RWPE2 (cell line): ENCODE results near the gene CABS1.

Experiments
- ATAC-seq: fragments of 200-7000 bp; cut with Tn5 transposase; 3 replicates; pipeline ENCODE4 v1.9.1; 2021; ENCODE audit warnings: low read depth
- DNase-seq: peaks from one replicate; pipeline ENCODE4 v3.0.0-alpha.2; 2020; ENCODE audit warnings: low spot score
- H3K27ac ChIP-seq: fragments of 450-650 bp; 2 replicates; pipeline ENCODE4 v1.5.1; 2017; ENCODE audit warnings: mild to moderate bottlenecking; ENCODE audit not compliant: poor library complexity, severe bottlenecking
- H3K27me3 ChIP-seq: fragments of 250-450 bp; sonication (Bioruptor Pico); 2 replicates; pipeline ENCODE4 v1.5.1; 2021; ENCODE audit warnings: mild to moderate bottlenecking, moderate library complexity; ENCODE audit not compliant: insufficient read depth, poor library complexity, severe bottlenecking
- H3K36me3 ChIP-seq: fragments of 250-450 bp; sonication (Bioruptor Pico); 2 replicates; pipeline ENCODE4 v1.5.1; 2020; ENCODE audit warnings: low read depth, mild to moderate bottlenecking, moderate library complexity
- H3K4me1 ChIP-seq: fragments of 250-450 bp; sonication (Bioruptor Pico); 2 replicates; pipeline ENCODE4 v1.5.1; 2021; ENCODE audit warnings: mild to moderate bottlenecking, moderate library complexity; ENCODE audit not compliant: insufficient read depth, poor library complexity, severe bottlenecking
- H3K4me3 ChIP-seq: fragments of 250-450 bp; sonication (Bioruptor Pico); 2 replicates; pipeline ENCODE4 v1.5.1; 2021; ENCODE audit warnings: mild to moderate bottlenecking, moderate library complexity; ENCODE audit not compliant: severe bottlenecking
- H3K9me3 ChIP-seq: fragments of 250-450 bp; sonication (Bioruptor Pico); 2 replicates; pipeline ENCODE4 v1.5.1; 2021; ENCODE audit warnings: mild to moderate bottlenecking, moderate library complexity; ENCODE audit not compliant: severe bottlenecking
- TF ChIP-seq, protein P1 (sequence below): fragments of 450-650 bp; IDR thresholded peaks from one replicate; pipeline ENCODE4 v1.5.1; 2017; ENCODE audit warnings: mild to moderate bottlenecking, moderate library complexity; ENCODE audit not compliant: poor library complexity, severe bottlenecking

Gene CABS1

DNA sequence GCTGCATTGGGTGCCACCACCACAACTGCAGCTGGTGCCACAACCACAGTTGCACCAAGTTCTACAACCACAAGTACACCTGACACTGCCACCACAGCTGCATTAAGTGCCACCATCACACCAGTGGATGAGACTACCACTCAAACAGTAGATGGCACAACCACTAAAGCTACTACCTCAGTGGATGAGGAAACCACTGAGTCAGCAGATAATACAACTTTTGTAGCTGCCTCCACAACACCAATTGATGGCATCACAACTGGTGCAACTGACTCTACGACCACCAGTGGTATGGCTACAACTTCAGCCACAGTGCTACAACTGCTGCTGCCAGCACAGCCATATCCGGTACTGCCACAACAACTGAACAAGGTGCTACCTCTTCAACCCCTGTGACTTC, 35.1 kb upstream of the CABS1 start:
- Histone ChIP-seq H3K27me3 (no peaks in the 10 kb centered on the region), H3K36me3 (no peaks in the 10 kb centered on the region), H3K4me1 (no peaks in the 10 kb centered on the region), H3K9me3 (no peaks in the 10 kb centered on the region), H3K27ac (no peak overlapping the region), H3K4me3 (no peak overlapping the region)
- ATAC-seq (no peak), DNase-seq (no peak)
- TF ChIP-seq, protein P1, sequence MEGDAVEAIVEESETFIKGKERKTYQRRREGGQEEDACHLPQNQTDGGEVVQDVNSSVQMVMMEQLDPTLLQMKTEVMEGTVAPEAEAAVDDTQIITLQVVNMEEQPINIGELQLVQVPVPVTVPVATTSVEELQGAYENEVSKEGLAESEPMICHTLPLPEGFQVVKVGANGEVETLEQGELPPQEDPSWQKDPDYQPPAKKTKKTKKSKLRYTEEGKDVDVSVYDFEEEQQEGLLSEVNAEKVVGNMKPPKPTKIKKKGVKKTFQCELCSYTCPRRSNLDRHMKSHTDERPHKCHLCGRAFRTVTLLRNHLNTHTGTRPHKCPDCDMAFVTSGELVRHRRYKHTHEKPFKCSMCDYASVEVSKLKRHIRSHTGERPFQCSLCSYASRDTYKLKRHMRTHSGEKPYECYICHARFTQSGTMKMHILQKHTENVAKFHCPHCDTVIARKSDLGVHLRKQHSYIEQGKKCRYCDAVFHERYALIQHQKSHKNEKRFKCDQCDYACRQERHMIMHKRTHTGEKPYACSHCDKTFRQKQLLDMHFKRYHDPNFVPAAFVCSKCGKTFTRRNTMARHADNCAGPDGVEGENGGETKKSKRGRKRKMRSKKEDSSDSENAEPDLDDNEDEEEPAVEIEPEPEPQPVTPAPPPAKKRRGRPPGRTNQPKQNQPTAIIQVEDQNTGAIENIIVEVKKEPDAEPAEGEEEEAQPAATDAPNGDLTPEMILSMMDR: no peak

DNA sequence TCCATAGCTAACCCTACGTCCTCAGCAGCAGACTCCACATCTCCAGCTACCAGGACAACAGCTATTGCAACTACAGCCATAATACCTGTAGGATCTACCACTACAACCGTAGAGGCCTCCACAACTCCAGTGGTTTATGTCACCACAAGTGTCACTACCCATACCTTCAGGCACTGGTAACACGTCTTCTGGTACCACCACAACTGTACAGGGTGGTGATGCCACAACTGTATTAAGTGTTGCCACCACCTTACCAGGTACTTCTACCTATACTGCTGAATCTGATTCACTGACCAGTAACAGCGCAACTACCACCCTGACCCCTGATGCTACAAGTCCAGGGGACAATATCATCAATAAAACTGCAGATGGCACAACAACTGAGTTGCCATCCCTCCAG, 34.6 kb upstream of the CABS1 start:
- TF ChIP-seq, protein P1: no peak
- no peaks in the 10 kb centered on the region for H3K4me1 ChIP-seq
- no peaks in the 10 kb centered on the region for H3K27me3 ChIP-seq
- H3K9me3 ChIP-seq: no peaks in the 10 kb centered on the region
- no peak for ATAC-seq
- no peak overlapping the region for H3K27ac ChIP-seq
- no peak for DNase-seq
- H3K36me3 ChIP-seq: no peaks in the 10 kb centered on the region
- H3K4me3 ChIP-seq: no peak overlapping the region

DNA sequence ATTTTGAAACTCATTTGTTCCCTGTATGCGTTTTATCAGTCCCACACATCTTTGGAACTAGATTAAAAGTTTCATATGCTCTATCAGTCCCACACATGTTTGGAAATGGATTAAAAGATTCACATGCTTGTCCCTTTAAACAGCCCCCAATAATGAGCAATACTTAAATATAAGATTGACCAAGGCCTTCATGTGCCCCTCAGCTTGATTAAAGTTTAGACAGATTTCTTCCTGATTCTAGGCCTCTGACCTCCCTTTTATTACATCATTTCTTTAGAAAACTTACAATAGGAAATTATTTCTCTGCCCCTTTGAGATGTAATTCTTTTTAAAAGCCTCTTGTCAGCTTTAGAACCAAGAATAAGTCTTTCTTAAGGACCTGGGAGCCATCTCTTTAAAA, 31.7 kb upstream of the CABS1 start:
- TF ChIP-seq, protein P1: no peak
- Histone ChIP-seq H3K9me3 (no peaks in the 10 kb centered on the region), H3K27me3 (no peaks in the 10 kb centered on the region), H3K4me3 (no peak overlapping the region), H3K27ac (no peak overlapping the region), H3K4me1 (no peaks in the 10 kb centered on the region), H3K36me3 (no peaks in the 10 kb centered on the region)
- ATAC-seq (no peak), DNase-seq (no peak)

DNA sequence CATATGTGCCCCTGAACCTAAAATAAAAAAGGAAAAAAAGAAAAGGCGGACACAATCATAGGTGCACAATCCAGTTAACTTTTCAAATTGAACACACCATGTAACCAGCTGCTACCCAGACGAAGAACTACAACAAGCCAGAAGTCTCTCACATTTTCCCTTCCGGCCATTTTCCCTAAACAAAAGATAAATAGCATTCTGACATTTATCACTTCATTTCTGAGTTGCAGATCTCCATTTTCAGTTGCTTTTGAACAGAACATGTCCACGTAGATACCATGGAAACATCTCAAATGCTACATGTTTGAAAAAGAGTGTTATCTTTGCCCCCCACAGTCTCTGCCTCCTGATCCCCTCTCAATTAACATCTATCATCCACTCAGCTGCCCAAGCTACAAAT, 29.2 kb upstream of the CABS1 start:
- Histone ChIP-seq H3K36me3 (no peaks in the 10 kb centered on the region), H3K4me3 (no peak overlapping the region), H3K4me1 (no peaks in the 10 kb centered on the region), H3K27me3 (no peaks in the 10 kb centered on the region), H3K27ac (no peak overlapping the region), H3K9me3 (no peaks in the 10 kb centered on the region)
- ATAC-seq (no peak), DNase-seq (no peak)
- TF ChIP-seq, protein P1: no peak

DNA sequence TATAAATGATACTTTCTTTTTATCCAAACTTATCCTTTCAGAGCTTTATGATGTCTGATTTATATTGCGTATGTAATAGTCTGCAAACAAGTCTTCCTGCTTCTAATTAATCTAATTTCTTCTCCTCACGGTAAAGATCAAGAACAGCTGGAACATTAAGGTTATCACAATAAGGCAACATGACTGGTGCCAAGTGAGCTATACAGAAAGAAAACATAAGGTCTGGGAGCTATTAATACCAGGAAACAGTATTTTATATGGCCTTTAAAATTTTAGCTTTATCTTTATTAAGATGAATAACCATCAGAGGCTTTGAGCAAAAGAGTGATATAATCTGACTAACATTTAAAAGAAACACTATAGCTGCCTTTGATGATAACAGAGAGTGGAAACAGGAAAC, 28.7 kb upstream of the CABS1 start:
- Histone ChIP-seq H3K36me3 (no peaks in the 10 kb centered on the region), H3K27me3 (no peaks in the 10 kb centered on the region), H3K4me1 (no peaks in the 10 kb centered on the region), H3K27ac (no peak overlapping the region), H3K4me3 (no peak overlapping the region), H3K9me3 (no peaks in the 10 kb centered on the region)
- DNase-seq: no peak
- TF ChIP-seq, protein P1: no peak
- ATAC-seq: no peak
